ENCODE measurements around the gene LRCH4. TPM values are rescaled to one million over a fixed set of nuclear protein-coding genes. Genes with fewer than 3 reads are reported as not detected.

LRCH4 gene
- total RNA-seq: 76.6 and 82.7 TPM in 2 replicates
- long read RNA-seq: 0 reads

GRCh38 chr7:100585511-100586265 lies at the start of gene LRCH4:
Gene LRCH4, minus strand, starts transcription at chr7:100586129. Its CDS starts 29 bp downstream, at chr7:100586100.
- no peak for TF ChIP-seq CTCF (IDR thresholded peaks at IDR 0.05; ENCODE audit: unreplicated experiment)
- peak within 1 kb of the TSS; percentile 98 for H3K27ac Mint-ChIP-seq
- no peaks in the 10 kb centered on the region for H3K36me3 Mint-ChIP-seq (ENCODE audit: insufficient read depth)
- H3K9me3 Mint-ChIP-seq (ENCODE audit: low read depth): no peaks in the 10 kb centered on the region
- peaks cover 34% of the 10 kb centered on the region for H3K4me1 Mint-ChIP-seq (ENCODE audit: low read depth)
- H3K27me3 Mint-ChIP-seq: peaks cover 6% of the 10 kb centered on the region
- peak within 1 kb of the TSS; percentile 94 for H3K4me3 Mint-ChIP-seq (ENCODE audit: low read depth)
- peak; percentile 55 for DNase-seq (ENCODE audit: low spot score, unreplicated experiment)

GRCh38 chr7:100632951-100633717 lies 47.2 kb upstream of the LRCH4 start:
- H3K27me3 Mint-ChIP-seq: peaks cover 54% of the 10 kb centered on the region
- peak; percentile 54 for TF ChIP-seq CTCF (IDR thresholded peaks at IDR 0.05; ENCODE audit: unreplicated experiment)
- no peaks in the 10 kb centered on the region for H3K9me3 Mint-ChIP-seq (ENCODE audit: low read depth)
- H3K4me3 Mint-ChIP-seq (ENCODE audit: low read depth): peak overlapping the region; percentile 63
- peaks cover 1% of the 10 kb centered on the region for H3K4me1 Mint-ChIP-seq (ENCODE audit: low read depth)
- no peaks in the 10 kb centered on the region for H3K36me3 Mint-ChIP-seq (ENCODE audit: insufficient read depth)
- no peak overlapping the region for H3K27ac Mint-ChIP-seq
- peak; percentile 31 for DNase-seq (ENCODE audit: low spot score, unreplicated experiment)

DNA sequence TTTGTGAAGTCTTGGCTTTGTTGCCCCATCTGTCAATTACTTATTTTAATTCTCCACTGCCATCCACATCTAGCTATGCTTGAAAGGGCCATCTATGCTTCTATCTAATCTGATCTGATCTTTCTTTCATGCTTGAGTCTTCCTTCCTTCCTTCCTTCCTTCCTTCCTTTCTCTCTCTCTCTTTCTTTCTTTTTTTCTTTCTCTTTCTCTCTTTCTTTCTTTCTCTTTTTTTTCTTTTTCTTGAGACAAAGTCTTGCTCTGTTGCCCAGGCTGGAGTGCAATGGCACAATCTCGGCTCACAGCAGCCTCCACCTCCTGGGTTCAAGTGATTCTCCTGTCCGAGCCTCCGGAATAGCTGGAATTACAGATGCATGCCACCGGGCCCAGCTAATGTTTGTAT lies 44.1 kb upstream of the LRCH4 start:
- no peak overlapping the region for H3K4me3 Mint-ChIP-seq (ENCODE audit: low read depth)

GRCh38 chr7:100629117-100629716 lies 43.3 kb upstream of the LRCH4 start:
- no peak overlapping the region for H3K27ac Mint-ChIP-seq
- peak; percentile 37 for TF ChIP-seq CTCF (IDR thresholded peaks at IDR 0.05; ENCODE audit: unreplicated experiment)
- peaks cover 1% of the 10 kb centered on the region for H3K4me1 Mint-ChIP-seq (ENCODE audit: low read depth)
- no peak for DNase-seq (ENCODE audit: low spot score, unreplicated experiment)
- peaks cover 59% of the 10 kb centered on the region for H3K27me3 Mint-ChIP-seq
- H3K4me3 Mint-ChIP-seq (ENCODE audit: low read depth): no peak overlapping the region
- H3K9me3 Mint-ChIP-seq (ENCODE audit: low read depth): no peaks in the 10 kb centered on the region
- peaks cover under 1% of the 10 kb centered on the region for H3K36me3 Mint-ChIP-seq (ENCODE audit: insufficient read depth)

More for the DNA sequence above, 44.1 kb upstream of the LRCH4 start:
- no peaks in the 10 kb centered on the region for H3K36me3 Mint-ChIP-seq (ENCODE audit: insufficient read depth)
- peaks cover 1% of the 10 kb centered on the region for H3K4me1 Mint-ChIP-seq (ENCODE audit: low read depth)
- no peak for TF ChIP-seq CTCF (IDR thresholded peaks at IDR 0.05; ENCODE audit: unreplicated experiment)
- no peak overlapping the region for H3K27ac Mint-ChIP-seq
- no peak for DNase-seq (ENCODE audit: low spot score, unreplicated experiment)
- H3K9me3 Mint-ChIP-seq (ENCODE audit: low read depth): no peaks in the 10 kb centered on the region
- peaks cover 65% of the 10 kb centered on the region for H3K27me3 Mint-ChIP-seq

DNA sequence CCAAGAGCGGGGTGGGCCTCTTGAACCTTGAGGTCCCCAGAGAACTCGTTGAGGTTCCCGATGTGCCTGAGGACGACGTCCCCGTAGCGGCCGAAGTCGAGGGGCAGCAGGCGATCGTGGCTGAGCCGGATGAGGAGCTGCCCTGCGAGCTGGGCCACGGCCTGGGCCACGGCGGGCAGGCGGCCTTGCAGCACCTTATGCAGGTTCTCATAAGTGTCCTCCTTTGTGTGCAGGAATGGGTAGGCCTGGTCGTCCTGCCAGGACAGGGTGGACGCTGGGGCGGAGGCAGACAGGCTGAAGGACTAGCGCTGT lies 41.3 kb upstream of the LRCH4 start:
- no peak for TF ChIP-seq CTCF (IDR thresholded peaks at IDR 0.05; ENCODE audit: unreplicated experiment)
- H3K9me3 Mint-ChIP-seq (ENCODE audit: low read depth): no peaks in the 10 kb centered on the region
- no peak overlapping the region for H3K4me3 Mint-ChIP-seq (ENCODE audit: low read depth)
- no peak for DNase-seq (ENCODE audit: low spot score, unreplicated experiment)
- no peaks in the 10 kb centered on the region for H3K4me1 Mint-ChIP-seq (ENCODE audit: low read depth)
- peaks cover 44% of the 10 kb centered on the region for H3K27me3 Mint-ChIP-seq
- H3K27ac Mint-ChIP-seq: no peak overlapping the region
- H3K36me3 Mint-ChIP-seq (ENCODE audit: insufficient read depth): peaks cover 4% of the 10 kb centered on the region
